ENCODE measurements around the gene HTATIP2.

HTATIP2 gene

DNA sequence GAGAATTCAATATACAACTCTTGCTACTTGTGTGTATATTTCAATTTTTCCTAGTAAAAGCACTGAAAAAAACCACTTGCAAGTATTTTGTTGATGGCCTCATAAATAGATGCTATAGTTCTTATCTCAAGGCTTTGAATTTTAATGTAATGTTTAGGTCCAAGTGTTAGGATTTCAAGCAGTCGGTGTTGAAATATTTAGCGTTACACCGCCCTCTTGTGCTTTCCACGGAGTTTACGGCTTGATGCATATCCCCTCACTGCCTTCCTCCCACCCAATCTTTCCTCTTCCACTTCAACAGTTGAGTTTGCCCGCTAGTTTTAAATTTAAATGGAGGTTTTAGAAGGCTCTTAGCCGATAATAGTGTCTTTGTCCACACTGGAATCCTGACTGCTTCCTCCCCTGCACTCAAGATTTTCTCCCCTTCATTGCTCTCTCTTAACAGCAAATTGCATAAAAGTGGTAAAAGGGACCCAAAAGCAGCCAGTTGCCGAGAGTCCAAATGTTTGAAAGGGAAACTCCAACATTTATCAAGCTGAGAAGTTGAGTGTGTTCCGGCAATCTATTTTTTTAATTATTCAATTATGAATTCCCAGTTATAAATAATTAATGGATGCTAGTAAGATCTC lies 25.9 kb upstream of the HTATIP2 start:
- Histone ChIP-seq H3K9me3 (no peaks in the 10 kb centered on the region), H3K27ac (no peak overlapping the region), H3K27me3 (peaks cover 0 to 18% of the 10 kb centered on the region in 2 donors), H3K4me3 (no peak overlapping the region), H3K4me1 (no peaks in the 10 kb centered on the region), H3K36me3 (no peaks in the 10 kb centered on the region)
- DNase-seq: no peak
- intact Hi-C loops (cut with DNase I; ENCODE audit: low total_unique reads): no loop called here
- TF ChIP-seq, protein P1, sequence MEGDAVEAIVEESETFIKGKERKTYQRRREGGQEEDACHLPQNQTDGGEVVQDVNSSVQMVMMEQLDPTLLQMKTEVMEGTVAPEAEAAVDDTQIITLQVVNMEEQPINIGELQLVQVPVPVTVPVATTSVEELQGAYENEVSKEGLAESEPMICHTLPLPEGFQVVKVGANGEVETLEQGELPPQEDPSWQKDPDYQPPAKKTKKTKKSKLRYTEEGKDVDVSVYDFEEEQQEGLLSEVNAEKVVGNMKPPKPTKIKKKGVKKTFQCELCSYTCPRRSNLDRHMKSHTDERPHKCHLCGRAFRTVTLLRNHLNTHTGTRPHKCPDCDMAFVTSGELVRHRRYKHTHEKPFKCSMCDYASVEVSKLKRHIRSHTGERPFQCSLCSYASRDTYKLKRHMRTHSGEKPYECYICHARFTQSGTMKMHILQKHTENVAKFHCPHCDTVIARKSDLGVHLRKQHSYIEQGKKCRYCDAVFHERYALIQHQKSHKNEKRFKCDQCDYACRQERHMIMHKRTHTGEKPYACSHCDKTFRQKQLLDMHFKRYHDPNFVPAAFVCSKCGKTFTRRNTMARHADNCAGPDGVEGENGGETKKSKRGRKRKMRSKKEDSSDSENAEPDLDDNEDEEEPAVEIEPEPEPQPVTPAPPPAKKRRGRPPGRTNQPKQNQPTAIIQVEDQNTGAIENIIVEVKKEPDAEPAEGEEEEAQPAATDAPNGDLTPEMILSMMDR (IDR thresholded peaks at IDR 0.05): peak; percentile 4 to 20

DNA sequence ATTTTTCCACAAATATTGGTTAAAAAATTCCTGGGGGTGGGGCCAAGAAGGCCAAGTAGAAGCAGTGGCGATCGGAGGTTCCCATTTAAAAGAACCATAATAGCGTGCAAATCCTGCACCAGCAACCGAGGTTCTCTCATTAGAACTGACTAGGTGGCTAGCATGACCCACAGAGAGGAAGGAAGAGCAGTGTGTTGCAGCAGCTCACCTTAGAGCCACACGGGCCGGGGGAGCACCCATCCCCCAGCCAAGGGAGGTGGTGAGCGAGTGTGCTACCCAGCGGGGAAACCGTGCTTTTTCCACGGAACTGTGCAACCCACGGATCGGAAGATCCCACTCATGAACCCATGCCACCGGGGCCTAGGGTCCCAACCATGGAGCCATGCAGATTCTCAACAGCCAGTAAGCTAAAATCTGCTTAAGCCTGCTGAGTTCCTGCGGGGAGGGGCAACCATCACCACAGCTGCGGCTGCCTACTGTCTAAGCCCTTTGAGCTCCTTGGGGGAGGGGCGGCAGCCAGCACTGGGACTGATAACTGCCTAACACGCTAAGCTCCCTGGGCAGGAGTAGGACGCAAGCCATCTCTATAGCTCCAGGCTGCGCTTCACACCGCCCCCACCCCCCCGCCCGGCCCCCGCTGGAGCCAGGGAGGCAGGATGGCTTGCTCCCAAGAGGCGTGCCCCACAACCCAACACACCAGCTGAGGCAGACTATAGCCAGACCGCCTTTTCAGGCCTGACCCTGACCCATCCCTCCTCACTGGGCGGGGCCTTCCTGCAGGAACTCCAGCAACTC lies 21.0 kb upstream of the HTATIP2 start:
- Histone ChIP-seq H3K4me1 (no peaks in the 10 kb centered on the region), H3K9me3 (no peaks in the 10 kb centered on the region), H3K27ac (no peak overlapping the region), H3K27me3 (peaks cover 0 to 18% of the 10 kb centered on the region in 2 donors), H3K4me3 (no peak overlapping the region), H3K36me3 (no peaks in the 10 kb centered on the region)
- no peak for DNase-seq
- TF ChIP-seq, protein P1 (IDR thresholded peaks at IDR 0.05): no peak
- intact Hi-C loops (cut with DNase I; ENCODE audit: low total_unique reads): no loop called here

DNA sequence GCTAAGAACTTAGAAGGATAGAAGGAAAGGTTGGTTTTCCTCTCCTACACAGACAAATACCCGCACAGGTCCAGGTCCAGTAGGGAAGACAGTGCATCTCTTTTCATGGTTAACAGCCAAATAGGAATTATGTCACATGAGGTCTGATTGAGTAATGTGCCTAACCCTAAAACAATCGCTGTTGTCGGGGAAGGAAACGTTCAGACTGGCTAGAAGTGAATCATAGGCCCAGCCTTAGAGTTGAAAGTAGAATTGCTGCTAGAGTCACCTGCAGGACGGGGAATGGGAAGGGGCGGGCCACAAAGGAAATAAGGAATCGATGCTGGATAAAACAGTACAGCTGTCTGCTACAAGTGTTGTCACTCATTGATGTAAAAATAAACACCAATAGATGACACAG lies 12.4 kb upstream of the HTATIP2 start:
- Histone ChIP-seq H3K9me3 (no peaks in the 10 kb centered on the region), H3K4me3 (no peak overlapping the region), H3K4me1 (no peaks in the 10 kb centered on the region), H3K36me3 (no peaks in the 10 kb centered on the region), H3K27ac (no peak overlapping the region), H3K27me3 (no peaks in the 10 kb centered on the region)
- TF ChIP-seq, protein P1 (IDR thresholded peaks at IDR 0.05): no peak
- DNase-seq: no peak
- intact Hi-C loops (cut with DNase I; ENCODE audit: low total_unique reads): loop anchor here (10.0 kb wide), 1 partner anchor 216 kb away; no protein-coding TSS in a partner anchor

DNA sequence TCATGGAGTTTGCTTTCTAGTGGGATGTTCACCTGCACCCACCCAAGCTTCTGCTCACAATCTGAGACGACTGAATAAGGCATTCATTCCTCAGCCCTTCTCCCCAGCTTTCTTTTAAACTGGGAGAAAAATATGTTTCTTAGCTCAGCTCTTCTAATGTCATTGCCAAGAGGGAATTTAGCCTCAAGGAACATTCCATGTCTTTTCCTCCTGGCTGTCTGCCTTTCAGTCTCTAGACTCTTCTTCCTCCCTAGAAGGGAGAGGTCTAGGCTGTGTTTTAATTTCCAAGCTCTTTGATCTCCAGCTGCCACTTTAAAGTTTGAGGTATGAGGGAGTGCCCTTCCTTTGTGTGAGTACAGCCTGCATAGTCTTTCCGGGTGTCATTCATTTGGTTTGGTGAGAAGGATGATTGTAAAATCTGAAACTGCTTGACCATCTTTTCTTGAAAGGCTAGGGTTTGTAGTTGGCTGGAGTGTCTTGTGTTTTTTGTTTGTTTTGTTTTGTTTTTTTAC lies 11.7 kb upstream of the HTATIP2 start:
- Histone ChIP-seq H3K27me3 (no peaks in the 10 kb centered on the region), H3K36me3 (no peaks in the 10 kb centered on the region), H3K27ac (no peak overlapping the region), H3K9me3 (no peaks in the 10 kb centered on the region), H3K4me3 (no peak overlapping the region), H3K4me1 (no peaks in the 10 kb centered on the region)
- TF ChIP-seq, protein P1 (IDR thresholded peaks at IDR 0.05): no peak
- intact Hi-C loops (cut with DNase I; ENCODE audit: low total_unique reads): loop anchor here (10.0 kb wide), 1 partner anchor 217 kb away; no protein-coding TSS in a partner anchor
- DNase-seq: no peak

DNA sequence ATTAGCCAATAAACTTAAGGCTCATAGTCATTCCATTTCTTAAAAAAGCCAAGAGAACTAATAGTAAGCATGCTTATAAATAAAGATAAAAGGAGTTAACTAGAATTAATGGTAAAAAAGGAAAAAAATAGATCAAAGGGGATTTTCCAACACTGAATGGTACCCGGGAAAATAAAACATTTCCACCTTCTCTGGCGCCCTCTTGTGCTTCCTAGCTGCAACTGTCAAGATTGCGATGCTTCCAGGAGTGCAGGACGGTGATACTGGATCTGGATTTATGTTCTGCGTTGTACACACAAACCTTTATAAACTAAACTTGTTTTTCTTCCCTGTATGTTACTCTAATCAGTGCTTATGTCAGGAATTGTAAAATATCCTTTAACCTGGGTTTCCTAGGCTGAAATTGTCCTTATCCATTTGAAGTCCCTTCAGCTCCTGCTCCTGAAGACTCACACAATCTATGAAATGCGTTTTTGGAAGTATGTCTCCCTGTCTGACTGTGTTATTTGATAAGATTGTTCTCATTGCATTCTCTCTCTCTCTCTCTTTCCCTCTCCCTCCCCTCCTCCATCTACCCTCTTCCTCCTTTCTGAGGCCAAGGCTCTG lies 9.6 kb upstream of the HTATIP2 start:
- Histone ChIP-seq H3K36me3 (no peaks in the 10 kb centered on the region), H3K27me3 (peaks cover 0 to 4% of the 10 kb centered on the region in 2 donors), H3K4me1 (no peaks in the 10 kb centered on the region), H3K9me3 (no peaks in the 10 kb centered on the region), H3K4me3 (no peak overlapping the region), H3K27ac (no peak overlapping the region)
- DNase-seq: no peak
- intact Hi-C loops (cut with DNase I; ENCODE audit: low total_unique reads): loop anchor here (10.0 kb wide), 1 partner anchor 219 kb away; no protein-coding TSS in a partner anchor
- TF ChIP-seq, protein P1 (IDR thresholded peaks at IDR 0.05): peak; percentile 56 to 79
